H1 (cell line): ENCODE measurements around the gene TJP2. TPM values are rescaled to one million over a fixed set of nuclear protein-coding genes. Genes with fewer than 3 reads are reported as not detected.

Source experiments
- CTCF ChIA-PET: fragments of 300-600 bp; sonication (Branson Sonifier 250); formaldehyde crosslinking; loops from one replicate; lab custom pipeline; 2021; ENCODE audit not compliant: partially characterized antibody; lab: Charles Lee
- POLR2A ChIA-PET: fragments of 300-600 bp; sonication (Branson Sonifier 250); formaldehyde crosslinking; loops from one replicate; lab custom pipeline; 2021; ENCODE audit warnings: inconsistent platforms; ENCODE audit not compliant: partially characterized antibody; lab: Charles Lee
- DNase-seq, 2 experiments: peaks; one replicate each; pipeline versions ENCODE4 v3.0.0 to v3.0.0-alpha.2; 2010 to 2022; ENCODE audit warnings: low spot score in 2 of 2, low read depth in 1 of 2, mixed read lengths in 1 of 2
- FAIRE-seq: peaks from 2 replicates; lab custom pipeline; 2011; peaks lifted over from hg19 to GRCh38; lab: Jason Lieb, UNC
- H2AFZ ChIP-seq: 2 replicates; pipeline ENCODE4 v1.8.1; 2012; ENCODE audit warnings: low read length, inconsistent platforms
- H2AK5ac ChIP-seq: 2 replicates; pipeline ENCODE4 v1.6.1; 2013; ENCODE audit warnings: low read depth, low read length
- H2BK120ac ChIP-seq: replicated peaks from 2 replicates; pipeline ENCODE3; 2013; ENCODE audit warnings: low read depth, low read length, inconsistent platforms
- H2BK12ac ChIP-seq: 2 replicates; pipeline ENCODE4 v1.6.1; 2013; ENCODE audit warnings: low read depth, low read length
- H2BK15ac ChIP-seq: 2 replicates; pipeline ENCODE4 v1.6.1; 2013; ENCODE audit warnings: low read length
- H2BK20ac ChIP-seq: 2 replicates; pipeline ENCODE4 v1.6.1; 2013; ENCODE audit warnings: low read length
- H2BK5ac ChIP-seq: 2 replicates; pipeline ENCODE4 v1.6.1; 2013; ENCODE audit warnings: low read depth, low read length
- H3K14ac ChIP-seq: 2 replicates; pipeline ENCODE4 v1.6.1; 2013; ENCODE audit warnings: inconsistent platforms; ENCODE audit not compliant: insufficient read length
- H3K18ac ChIP-seq: 2 replicates; pipeline ENCODE4 v1.6.1; 2013; ENCODE audit warnings: low read length; ENCODE audit errors: extremely low read depth
- H3K23ac ChIP-seq: 2 replicates; pipeline ENCODE4 v1.6.1; 2013; ENCODE audit warnings: inconsistent platforms; ENCODE audit not compliant: insufficient read length
- H3K23me2 ChIP-seq: 2 replicates; pipeline ENCODE4 v1.6.1; 2013; ENCODE audit warnings: low read depth, low read length
- H3K27ac ChIP-seq: 2 replicates; pipeline ENCODE4 v1.6.1; 2011; ENCODE audit warnings: low read depth, low read length, inconsistent platforms
- H3K27me3 ChIP-seq, 4 experiments: replicated peaks in 1 of 4; 1 replicate in 1 of 4; 2 replicates in 3 of 4; pipeline versions ENCODE4 v1.6.1 to v1.8.1; 2011 to 2013; ENCODE audit warnings: low read length in 3 of 4, mild to moderate bottlenecking in 3 of 4, inconsistent platforms in 2 of 4, mixed read lengths in 2 of 4, moderate library complexity in 1 of 4; ENCODE audit not compliant: control insufficient read depth in 3 of 4, insufficient read depth in 3 of 4; ENCODE audit errors: extremely low read depth in 1 of 4
- H3K36me3 ChIP-seq, 4 experiments: 2 replicates each; pipeline versions ENCODE4 v1.6.1 to v1.8.1; 2011 to 2013; ENCODE audit warnings: mild to moderate bottlenecking in 4 of 4, low read length in 3 of 4, moderate library complexity in 2 of 4, control low read depth in 1 of 4, inconsistent platforms in 1 of 4; ENCODE audit not compliant: insufficient read depth in 4 of 4, control insufficient read depth in 2 of 4
- H3K4ac ChIP-seq: replicated peaks from 2 replicates; pipeline ENCODE3; 2013; ENCODE audit warnings: low read length, low read depth, mixed read lengths, inconsistent platforms; ENCODE audit not compliant: insufficient read length
- H3K4me1 ChIP-seq, 4 experiments: replicated peaks in 1 of 4; 1 replicate in 1 of 4; 2 replicates in 3 of 4; pipeline versions ENCODE4 v1.6.1 to v1.8.1; 2011 to 2013; ENCODE audit warnings: low read length in 3 of 4, inconsistent platforms in 2 of 4, mixed read lengths in 1 of 4; ENCODE audit not compliant: insufficient read depth in 4 of 4, control insufficient read depth in 3 of 4
- H3K4me2 ChIP-seq, 2 experiments: 2 replicates each; pipeline versions ENCODE4 v1.6.1 to v1.8.1; 2011 to 2013; ENCODE audit warnings: low read depth in 2 of 2, low read length in 2 of 2, control low read depth in 1 of 2, inconsistent platforms in 1 of 2, mild to moderate bottlenecking in 1 of 2; ENCODE audit not compliant: insufficient read depth in 1 of 2
- H3K4me3 ChIP-seq, 4 experiments: fragments of 200-600, 300-600 bp in 1 of 4; sonication (generic), shearing (Covaris generic), sonication (Bioruptor Twin) in 1 of 4; 2 replicates each; pipeline versions ENCODE4 v1.5.1 to v1.8.1; 2011 to 2016; ENCODE audit warnings: low read length in 4 of 4, low read depth in 3 of 4, control low read depth in 2 of 4, inconsistent platforms in 2 of 4, mild to moderate bottlenecking in 2 of 4, mixed read lengths in 1 of 4, moderate library complexity in 1 of 4; ENCODE audit not compliant: insufficient read depth in 2 of 4; ENCODE audit errors: extremely low read depth in 1 of 4
- H3K56ac ChIP-seq: replicated peaks from 2 replicates; pipeline ENCODE3; 2013; ENCODE audit warnings: low read depth, mild to moderate bottlenecking, mixed read lengths, low read length, inconsistent platforms; ENCODE audit not compliant: insufficient read length
- H3K79me1 ChIP-seq: 2 replicates; pipeline ENCODE4 v1.6.1; 2013; ENCODE audit warnings: low read depth, low read length, control low read depth
- H3K79me2 ChIP-seq, 2 experiments: 2 replicates each; pipeline versions ENCODE4 v1.6.1 to v1.8.1; 2012 to 2013; ENCODE audit warnings: low read length in 2 of 2, mild to moderate bottlenecking in 2 of 2, inconsistent platforms in 1 of 2; ENCODE audit not compliant: insufficient read depth in 2 of 2, control insufficient read depth in 1 of 2
- H3K9ac ChIP-seq, 4 experiments: replicated peaks in 1 of 4; 1 replicate in 1 of 4; 2 replicates in 3 of 4; pipeline versions ENCODE4 v1.6.1 to v1.8.1; 2011 to 2013; ENCODE audit warnings: low read depth in 3 of 4, low read length in 3 of 4, control low read depth in 2 of 4, mild to moderate bottlenecking in 2 of 4, moderate library complexity in 2 of 4, inconsistent platforms in 1 of 4; ENCODE audit errors: extremely low read depth in 1 of 4
- H3K9me3 ChIP-seq, 2 experiments: 2 replicates each; pipeline versions ENCODE4 v1.6.1 to v1.8.1; 2012 to 2013; ENCODE audit warnings: mild to moderate bottlenecking in 2 of 2, moderate library complexity in 2 of 2, control low read depth in 1 of 2, inconsistent platforms in 1 of 2, low read depth in 1 of 2, low read length in 1 of 2, mixed read lengths in 1 of 2; ENCODE audit not compliant: insufficient read depth in 2 of 2
- H4K20me1 ChIP-seq, 2 experiments: replicated peaks in 1 of 2; 2 replicates each; pipeline versions ENCODE3 to v1.8.1; 2011 to 2013; ENCODE audit warnings: inconsistent platforms in 2 of 2, low read length in 2 of 2, mild to moderate bottlenecking in 1 of 2; ENCODE audit not compliant: insufficient read depth in 2 of 2, control insufficient read depth in 1 of 2
- H4K5ac ChIP-seq: 2 replicates; pipeline ENCODE4 v1.6.1; 2013; ENCODE audit warnings: low read length, low read depth, mixed read lengths, inconsistent platforms; ENCODE audit not compliant: insufficient read length
- H4K8ac ChIP-seq: 2 replicates; pipeline ENCODE4 v1.8.0; 2013; ENCODE audit warnings: mild to moderate bottlenecking, moderate library complexity, low read length, inconsistent platforms; ENCODE audit not compliant: insufficient read depth; ENCODE audit errors: extremely low read depth
- H4K91ac ChIP-seq: replicated peaks from 2 replicates; pipeline ENCODE3; 2013; ENCODE audit warnings: low read length, mixed read lengths, inconsistent platforms; ENCODE audit not compliant: insufficient read length
- ATF2 ChIP-seq: IDR thresholded peaks from 2 replicates; pipeline ENCODE4 v1.6.1; 2012; ENCODE audit warnings: low read length, inconsistent platforms
- CBX5 ChIP-seq: fragments of 300-800, 300-1000 bp; sonication (generic); IDR thresholded peaks from 2 replicates; pipeline ENCODE4 v1.7.1; 2016; ENCODE audit warnings: antibody characterized with exemption, low read length, low read depth
- HDAC6 ChIP-seq: IDR thresholded peaks from one replicate; pipeline ENCODE4 v1.7.1; 2012; ENCODE audit warnings: low read depth, mild to moderate bottlenecking, inconsistent platforms, low read length, moderate library complexity
- JUND ChIP-seq: IDR thresholded peaks from 2 replicates; pipeline ENCODE4 v1.6.1; 2011; ENCODE audit warnings: mild to moderate bottlenecking, improper control_type of control experiment, low read length
- MAX ChIP-seq: IDR thresholded peaks from 2 replicates; pipeline ENCODE4 v1.6.1; 2012; ENCODE audit warnings: inconsistent platforms
- RBBP5 ChIP-seq: IDR thresholded peaks from 2 replicates; pipeline ENCODE4 v1.7.1; 2012; ENCODE audit warnings: low read depth, mild to moderate bottlenecking, inconsistent platforms, low read length, moderate library complexity, borderline replicate concordance
- SP1 ChIP-seq: IDR thresholded peaks from 2 replicates; pipeline ENCODE4 v1.6.1; 2011; ENCODE audit warnings: low read depth, low read length
- SP2 ChIP-seq: IDR thresholded peaks from 2 replicates; pipeline ENCODE4 v1.6.1; 2012; ENCODE audit warnings: mild to moderate bottlenecking, low read length, inconsistent platforms
- SRF ChIP-seq: IDR thresholded peaks from 2 replicates; pipeline ENCODE4 v1.6.1; 2011; ENCODE audit warnings: mild to moderate bottlenecking, low read depth, low read length, moderate library complexity
- SUZ12 ChIP-seq: fragments of 200-600 bp; sonication (generic); IDR thresholded peaks from 2 replicates; pipeline ENCODE4 v1.6.1; 2012; ENCODE audit warnings: mild to moderate bottlenecking, inconsistent platforms, low read length, moderate library complexity, mixed read lengths
- TCF12 ChIP-seq: IDR thresholded peaks from 2 replicates; pipeline ENCODE4 v1.6.1; 2011; ENCODE audit warnings: low read depth, mild to moderate bottlenecking, low read length
- WGBS, 2 experiments: shearing (Covaris generic) in 1 of 2; methylation state at CpG; one replicate each; pipeline versions ENCODE4 v1.1.6 to v1.1.7; 2013 to 2015; ENCODE audit warnings: low lambda C conversion rate in 2 of 2, mixed read lengths in 2 of 2, inconsistent platforms in 1 of 2, low coverage in 1 of 2, missing lambda C conversion rate in 1 of 2; ENCODE audit not compliant: insufficient replicate concordance in 2 of 2, insufficient coverage in 1 of 2, insufficient read length in 1 of 2; ENCODE audit errors: extremely low coverage in 1 of 2, missing lambda C conversion rate in 1 of 2; 5-methylcytosine and 5-hydroxymethylcytosine counted together
- polyA plus RNA-seq, 7 experiments: library from polyadenylated mRNA; depleted of rRNA in 3 of 7; stranded (reverse) in 5 of 7; unstranded in 2 of 7; fragments of >200 nt in 5 of 7; fragments of 200-250 nt in 2 of 7; gene quantifications; 1 replicate in 5 of 7; 2 replicates in 1 of 7; 4 replicates in 1 of 7; pipeline versions ENCODE4 v1.2.1 to v1.2.3, GENCODE V29; 2011 to 2013; ENCODE audit warnings: missing spikeins in 2 of 7, mixed read lengths in 2 of 7
- total RNA-seq: library from RNA; stranded (reverse); fragmentation: NEBNext Ultra II Directional; extraction: Animal tissue kit (Norgen Biotek cat#: 25700); gene quantifications from 2 replicates; pipeline ENCODE4 v1.2.1, GENCODE V29; 2021

The TJP2 gene
- total and polyA plus RNA-seq, 2 of the 8 experiments (the other 6 are each of a cell fraction or from before 2014, with no cell fraction given): 54.9 to 137 TPM

- Histone ChIP-seq H2BK120ac (no peak overlapping the region), H4K8ac (0 out of 2 replicates have a peak overlapping the region, but pooled peaks have one; percentile 3), H2AK5ac (no peak overlapping the region), H3K18ac (no peak overlapping the region), H3K79me2 (0 out of 4 replicates have a peak, but pooled peaks cover 0 to 3% of the 10 kb centered on the region in 2 experiments), H3K27ac (no peak overlapping the region), H3K36me3 (peaks cover 8 to 46% (median 21%) of the 10 kb centered on the region in 4 experiments; a peak in 7 of 8 replicates), H2BK20ac (no peak overlapping the region), H4K20me1 (peaks cover 0 to 1% of the 10 kb centered on the region in 2 experiments), H2AFZ (no peak overlapping the region), H3K56ac (no peak overlapping the region), H3K4me3 (no peak overlapping the region), H3K23me2 (no peaks in the 10 kb centered on the region), H3K4me2 (no peak overlapping the region), H4K91ac (no peak overlapping the region), H3K14ac (no peak overlapping the region), H3K23ac (no peak overlapping the region), H3K27me3 (no peaks in the 10 kb centered on the region), H2BK15ac (no peak overlapping the region), H3K9me3 (no peaks in the 10 kb centered on the region), H3K79me1 (no peaks in the 10 kb centered on the region), H3K9ac (no peak overlapping the region), H4K5ac (no peak overlapping the region), H2BK12ac (no peak overlapping the region), H3K4me1 (0 out of 7 replicates have a peak, but pooled peaks cover 0 to 2% (median 0%) of the 10 kb centered on the region in 4 experiments), H3K4ac (no peak overlapping the region), H2BK5ac (no peak overlapping the region)
- ChIA-PET POLR2A (no interaction called here), CTCF (interaction anchor here (0.6 to 1.2 kb wide), 3 partner anchors 23 to 599 kb away, joined by 3 read pairs; no protein-coding TSS in a partner anchor)
- DNase-seq (no peak), FAIRE-seq (no peak)
- 98% methylated on average over 31 of the region's 47 CpGs; no CpG with 5 or more reads in 1 of the 2 experiments for WGBS, 2 experiments
- TF ChIP-seq CBX5 (no peak), JUND (no peak), RBBP5 (no peak), SP1 (no peak), TCF12 (no peak), HDAC6 (no peak), ATF2 (no peak), SRF (no peak), SUZ12 (no peak), MAX (no peak), SP2 (no peak)
Measured at GRCh38 chr9:69221036-69221435, 47.0 kb downstream of the TJP2 start.
